ENCODE data around the gene SLC39A9. TPM values are rescaled to one million over a fixed set of nuclear protein-coding genes. Genes with fewer than 3 reads are reported as not detected.

The SLC39A9 gene
- total and polyA plus RNA-seq, 4 donors = 20.5 to 74.9 (median 43.4) TPM

- DNase-seq (no peak), ATAC-seq (ENCODE audit: insufficient read depth, low FRiP score) (no peak)
- H3K27ac ChIP-seq (ENCODE audit: low read depth in 1 of 2, low read length in 1 of 2) = no peak overlapping the region
- no peak overlapping the region for H3K9ac ChIP-seq (ENCODE audit: insufficient read depth in 1 of 2, low read length in 2 of 2)
- peaks cover 0 to 2% (median 0%) of the 10 kb centered on the region in 4 donors for H3K9me3 ChIP-seq (ENCODE audit: control insufficient read depth in 4 of 4, insufficient read depth in 3 of 4, low read length in 3 of 4)
- peaks cover 0 to 7% (median 0%) of the 10 kb centered on the region in 5 donors for H3K4me1 ChIP-seq (ENCODE audit: control insufficient read depth in 5 of 5, insufficient read depth in 5 of 5, low read length in 5 of 5)
- 75 to 83% methylated on average over 7 of the region's 7 CpGs for WGBS, 2 donors
- H3K27me3 ChIP-seq (ENCODE audit: control insufficient read depth in 3 of 3, insufficient read depth in 3 of 3, low read length in 2 of 3) = no peaks in the 10 kb centered on the region
- no peak overlapping the region for H3K4me3 ChIP-seq
- TF ChIP-seq CTCF (IDR thresholded peaks at IDR 0.05; ENCODE audit: control extremely low read depth, extremely low read depth) = no peak
- no peaks in the 10 kb centered on the region for H3K36me3 ChIP-seq (ENCODE audit: control insufficient read depth in 4 of 4, insufficient read depth in 4 of 4, low read length in 4 of 4)
Measured at GRCh38 chr14:69356903-69357543, 41.5 kb upstream of the SLC39A9 start.

DNA sequence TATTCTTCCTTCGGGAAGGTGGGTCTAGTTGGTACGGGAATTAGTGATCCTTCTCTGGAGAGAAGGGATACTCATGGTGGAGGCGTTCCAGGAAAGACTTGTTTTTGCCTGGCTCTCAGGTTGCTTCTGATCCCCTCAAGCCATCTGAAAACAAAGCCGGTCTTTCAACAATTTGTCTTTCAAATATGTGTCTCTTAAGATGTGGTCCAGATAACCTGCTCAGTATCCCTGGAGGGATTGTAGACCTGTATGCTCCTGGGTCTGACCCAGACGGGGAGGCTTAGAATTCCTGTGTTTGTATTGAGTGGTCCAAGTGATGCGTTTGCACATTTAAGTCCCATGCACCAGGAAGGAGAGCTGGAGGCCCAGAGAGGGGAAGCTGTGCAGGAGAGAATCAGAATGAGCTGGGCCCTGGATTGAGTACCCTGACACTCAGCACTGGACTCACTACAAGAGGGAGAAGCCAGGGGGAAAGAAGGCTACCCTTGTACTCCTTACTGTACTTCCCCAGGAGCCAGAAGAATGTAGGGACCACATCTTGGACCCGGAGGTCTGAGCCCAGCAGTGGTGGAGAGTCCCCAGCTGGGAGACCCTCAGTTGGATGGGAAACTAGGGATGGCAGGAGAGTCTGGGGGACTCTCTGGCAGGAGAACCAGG, 40.8 kb upstream of the SLC39A9 start:
- Histone ChIP-seq H3K36me3 (ENCODE audit: control insufficient read depth in 4 of 4, insufficient read depth in 4 of 4, low read length in 4 of 4) (no peaks in the 10 kb centered on the region), H3K27ac (ENCODE audit: low read depth in 1 of 2, low read length in 1 of 2) (no peak overlapping the region), H3K9ac (ENCODE audit: insufficient read depth in 1 of 2, low read length in 2 of 2) (no peak overlapping the region), H3K9me3 (ENCODE audit: control insufficient read depth in 4 of 4, insufficient read depth in 3 of 4, low read length in 3 of 4) (peaks cover 0 to 2% (median 0%) of the 10 kb centered on the region in 4 donors), H3K27me3 (ENCODE audit: control insufficient read depth in 3 of 3, insufficient read depth in 3 of 3, low read length in 2 of 3) (no peaks in the 10 kb centered on the region), H3K4me1 (ENCODE audit: control insufficient read depth in 5 of 5, insufficient read depth in 5 of 5, low read length in 5 of 5) (peaks cover 0 to 7% (median 0%) of the 10 kb centered on the region in 5 donors), H3K4me3 (no peak overlapping the region)
- ATAC-seq (ENCODE audit: insufficient read depth, low FRiP score) (no peak), DNase-seq (no peak)
- 83 to 87% methylated on average over 7 of the region's 7 CpGs for WGBS, 2 donors
- no peak for TF ChIP-seq CTCF (IDR thresholded peaks at IDR 0.05; ENCODE audit: control extremely low read depth, extremely low read depth)

- WGBS, 2 donors = 70 to 71% methylated on average over 12 of the region's 12 CpGs
- TF ChIP-seq CTCF (IDR thresholded peaks at IDR 0.05; ENCODE audit: control extremely low read depth, extremely low read depth) = no peak
- DNase-seq = no peak
- Histone ChIP-seq H3K4me3 (no peak overlapping the region), H3K9ac (ENCODE audit: insufficient read depth in 1 of 2, low read length in 2 of 2) (no peak overlapping the region), H3K4me1 (ENCODE audit: control insufficient read depth in 5 of 5, insufficient read depth in 5 of 5, low read length in 5 of 5) (peaks cover 0 to 7% (median 0%) of the 10 kb centered on the region in 5 donors), H3K9me3 (ENCODE audit: control insufficient read depth in 4 of 4, insufficient read depth in 3 of 4, low read length in 3 of 4) (peaks cover 0 to 2% (median 0%) of the 10 kb centered on the region in 4 donors), H3K36me3 (ENCODE audit: control insufficient read depth in 4 of 4, insufficient read depth in 4 of 4, low read length in 4 of 4) (no peaks in the 10 kb centered on the region), H3K27me3 (ENCODE audit: control insufficient read depth in 3 of 3, insufficient read depth in 3 of 3, low read length in 2 of 3) (peaks cover 0 to 3% (median 0%) of the 10 kb centered on the region in 3 donors), H3K27ac (ENCODE audit: low read depth in 1 of 2, low read length in 1 of 2) (no peak overlapping the region)
- no peak for ATAC-seq (ENCODE audit: insufficient read depth, low FRiP score)
Measured at GRCh38 chr14:69358233-69358963, 40.1 kb upstream of the SLC39A9 start.

Measured in lung (tissue), 12 donors.